Measurements from ENCODE around the gene PRCD. TPM values are rescaled to one million over a fixed set of nuclear protein-coding genes. Genes with fewer than 3 reads are reported as not detected.

The PRCD gene
- total and polyA plus RNA-seq, 2 experiments from 2014 or later, result 0.43 to 3.4 TPM

- Histone ChIP-seq H2AFZ (no peak overlapping the region), H3K27me3 (replicated peaks; ENCODE audit: insufficient read depth) (no peaks in the 10 kb centered on the region), H3K9me3 (ENCODE audit: low read depth) (no peaks in the 10 kb centered on the region), H3F3A (ENCODE audit: insufficient read depth) (peaks cover 13% of the 10 kb centered on the region; the same call in 1 of the 2 replicates), H3K4me3 (no peak overlapping the region), H3K9ac (no peak overlapping the region), H3K36me3 (ENCODE audit: low read depth) (no peaks in the 10 kb centered on the region), H4K20me1 (ENCODE audit: insufficient read depth) (no peaks in the 10 kb centered on the region), H3K79me2 (ENCODE audit: insufficient read depth) (no peaks in the 10 kb centered on the region), H3K27ac (no peak overlapping the region), H3K9me2 (ENCODE audit: insufficient read depth) (no peaks in the 10 kb centered on the region), H3K4me1 (ENCODE audit: insufficient read depth) (peaks cover 11% of the 10 kb centered on the region; the same call in 1 of the 2 replicates), H3K4me2 (ENCODE audit: unreplicated experiment) (no peak overlapping the region)
- no peak for TF ChIP-seq EZH2 (IDR thresholded peaks at IDR 0.05; ENCODE audit: insufficient read depth, poor library complexity, severe bottlenecking)
- TF ChIP-seq EZH2phosphoT487 (IDR thresholded peaks at IDR 0.05; ENCODE audit: insufficient read depth, low read depth), result no peak
- DNase-seq, result no peak
- 74 to 82% methylated on average over 6 of the region's 6 CpGs for WGBS, 2 experiments (ENCODE audit: low coverage in 1 of 2, low lambda C conversion rate in 2 of 2, missing lambda C conversion rate in 2 of 2)
- in situ Hi-C loops (cut with MboI), result no loop called here
These were observed 3.6 kb downstream of the PRCD start for GRCh38 chr17:76543482-76543825.

GRCh38 chr17:76543826-76544545, 4.1 kb downstream of the PRCD start:
- Histone ChIP-seq H3K9me2 (ENCODE audit: insufficient read depth) (no peaks in the 10 kb centered on the region), H3K4me1 (ENCODE audit: insufficient read depth) (peaks cover 11% of the 10 kb centered on the region; the same call in 1 of the 2 replicates), H3K9ac (no peak overlapping the region), H3K36me3 (ENCODE audit: low read depth) (no peaks in the 10 kb centered on the region), H3F3A (ENCODE audit: insufficient read depth) (peaks cover 18% of the 10 kb centered on the region; the same call in 1 of the 2 replicates), H3K27ac (no peak overlapping the region), H3K9me3 (ENCODE audit: low read depth) (no peaks in the 10 kb centered on the region), H3K4me3 (no peak overlapping the region), H4K20me1 (ENCODE audit: insufficient read depth) (no peaks in the 10 kb centered on the region), H2AFZ (no peak overlapping the region), H3K27me3 (replicated peaks; ENCODE audit: insufficient read depth) (no peaks in the 10 kb centered on the region), H3K79me2 (ENCODE audit: insufficient read depth) (no peaks in the 10 kb centered on the region), H3K4me2 (ENCODE audit: unreplicated experiment) (no peak overlapping the region)
- WGBS, 2 experiments (ENCODE audit: low coverage in 1 of 2, low lambda C conversion rate in 2 of 2, missing lambda C conversion rate in 2 of 2), result 35 to 44% methylated on average over 19 to 22 of the region's 22 CpGs
- TF ChIP-seq EZH2phosphoT487 (IDR thresholded peaks at IDR 0.05; ENCODE audit: insufficient read depth, low read depth) (no peak), EZH2 (IDR thresholded peaks at IDR 0.05; ENCODE audit: insufficient read depth, poor library complexity, severe bottlenecking) (no peak)
- no peak for DNase-seq
- in situ Hi-C loops (cut with MboI), result no loop called here

GRCh38 chr17:76544546-76545365, 4.9 kb downstream of the PRCD start:
- no peak for TF ChIP-seq EZH2 (IDR thresholded peaks at IDR 0.05; ENCODE audit: insufficient read depth, poor library complexity, severe bottlenecking)
- TF ChIP-seq EZH2phosphoT487 (IDR thresholded peaks at IDR 0.05; ENCODE audit: insufficient read depth, low read depth), result no peak
- Histone ChIP-seq H3K27me3 (replicated peaks; ENCODE audit: insufficient read depth) (no peaks in the 10 kb centered on the region), H3K4me3 (no peak overlapping the region), H3K9me2 (ENCODE audit: insufficient read depth) (no peaks in the 10 kb centered on the region), H3K27ac (no peak overlapping the region), H3K79me2 (ENCODE audit: insufficient read depth) (no peaks in the 10 kb centered on the region), H3K4me2 (ENCODE audit: unreplicated experiment) (no peak overlapping the region), H3K36me3 (ENCODE audit: low read depth) (no peaks in the 10 kb centered on the region), H4K20me1 (ENCODE audit: insufficient read depth) (no peaks in the 10 kb centered on the region), H2AFZ (no peak overlapping the region), H3K9ac (no peak overlapping the region), H3K9me3 (ENCODE audit: low read depth) (no peaks in the 10 kb centered on the region), H3K4me1 (ENCODE audit: insufficient read depth) (peaks cover 11% of the 10 kb centered on the region; the same call in 1 of the 2 replicates), H3F3A (ENCODE audit: insufficient read depth) (peaks cover 23% of the 10 kb centered on the region; the same call in 1 of the 2 replicates)
- no peak for DNase-seq
- in situ Hi-C loops (cut with MboI), result no loop called here
- 65 to 72% methylated on average over 20 to 24 of the region's 24 CpGs for WGBS, 2 experiments (ENCODE audit: low coverage in 1 of 2, low lambda C conversion rate in 2 of 2, missing lambda C conversion rate in 2 of 2)

- WGBS, 2 experiments (ENCODE audit: low coverage in 1 of 2, low lambda C conversion rate in 2 of 2, missing lambda C conversion rate in 2 of 2), result 88 to 93% methylated on average over 11 to 13 of the region's 13 CpGs
- Histone ChIP-seq H3K4me2 (ENCODE audit: unreplicated experiment) (peak overlapping the region; percentile 48), H3K27ac (peak overlapping the region; percentile 34), H3K27me3 (replicated peaks; ENCODE audit: insufficient read depth) (no peaks in the 10 kb centered on the region), H2AFZ (no peak overlapping the region), H3K9me3 (ENCODE audit: low read depth) (no peaks in the 10 kb centered on the region), H3F3A (ENCODE audit: insufficient read depth) (peaks cover 30% of the 10 kb centered on the region), H3K79me2 (ENCODE audit: insufficient read depth) (no peaks in the 10 kb centered on the region), H3K9ac (peak overlapping the region; percentile 38; the same call in 1 of the 2 replicates), H3K4me1 (ENCODE audit: insufficient read depth) (peaks cover 16% of the 10 kb centered on the region), H4K20me1 (ENCODE audit: insufficient read depth) (no peaks in the 10 kb centered on the region), H3K4me3 (no peak overlapping the region), H3K36me3 (ENCODE audit: low read depth) (no peaks in the 10 kb centered on the region), H3K9me2 (ENCODE audit: insufficient read depth) (no peaks in the 10 kb centered on the region)
- DNase-seq, result no peak
- in situ Hi-C loops (cut with MboI), result no loop called here
- TF ChIP-seq EZH2 (IDR thresholded peaks at IDR 0.05; ENCODE audit: insufficient read depth, poor library complexity, severe bottlenecking) (no peak), EZH2phosphoT487 (IDR thresholded peaks at IDR 0.05; ENCODE audit: insufficient read depth, low read depth) (no peak)
These were observed 6.2 kb downstream of the PRCD start for GRCh38 chr17:76545918-76546555.

All from GM23248 (cell line).